Astrocyte (in vitro differentiated cells and primary cell): Measurements from ENCODE around the gene ADGRD1.
"Not testable (repeated sequence)": the region's sequence is repeated elsewhere in the genome, so short reads cannot be mapped to it uniquely, and the experiment has no call there.

Experiments used
- EZH2 ChIP-seq: IDR thresholded peaks from 2 replicates; pipeline ENCODE4 v1.6.1; 2012; ENCODE audit warnings: mild to moderate bottlenecking, low read length, inconsistent platforms; ENCODE audit not compliant: insufficient read depth
- TF ChIP-seq, protein P1 (sequence below): IDR thresholded peaks from 2 replicates; pipeline ENCODE4 v1.5.1; 2011; ENCODE audit warnings: low read depth, mild to moderate bottlenecking, inconsistent platforms, low read length, moderate library complexity; ENCODE audit not compliant: insufficient read depth

DNA sequence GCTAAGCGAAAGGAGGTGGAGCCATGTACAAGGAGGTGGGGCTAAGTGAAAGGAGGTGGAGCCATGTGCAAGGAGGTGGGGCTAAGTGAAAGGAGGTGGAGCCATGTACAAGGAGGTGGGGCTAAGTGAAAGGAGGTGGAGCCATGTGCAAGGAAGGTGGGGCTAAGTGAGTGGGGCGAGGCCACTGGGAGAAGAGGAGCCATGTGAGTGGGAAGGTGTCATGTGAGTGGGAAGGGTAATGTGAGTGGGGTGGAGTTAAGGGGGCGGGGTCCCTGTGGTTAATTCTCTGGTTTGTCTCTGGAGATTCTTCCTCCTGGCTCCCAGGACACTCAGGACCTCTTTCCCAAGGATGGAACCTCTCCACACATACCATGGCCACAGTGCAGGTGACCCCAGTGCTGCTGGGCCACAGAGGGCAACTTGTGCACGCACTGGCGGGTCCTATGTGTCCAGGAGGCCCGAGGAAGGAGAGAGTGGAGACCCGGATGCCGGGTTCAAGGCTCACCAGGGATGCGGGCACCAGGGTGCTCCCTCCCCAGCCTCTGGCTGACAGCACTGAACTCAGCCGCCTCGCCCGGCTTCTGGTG is 117.6 kb downstream of the ADGRD1 start:
- TF ChIP-seq, protein P1, sequence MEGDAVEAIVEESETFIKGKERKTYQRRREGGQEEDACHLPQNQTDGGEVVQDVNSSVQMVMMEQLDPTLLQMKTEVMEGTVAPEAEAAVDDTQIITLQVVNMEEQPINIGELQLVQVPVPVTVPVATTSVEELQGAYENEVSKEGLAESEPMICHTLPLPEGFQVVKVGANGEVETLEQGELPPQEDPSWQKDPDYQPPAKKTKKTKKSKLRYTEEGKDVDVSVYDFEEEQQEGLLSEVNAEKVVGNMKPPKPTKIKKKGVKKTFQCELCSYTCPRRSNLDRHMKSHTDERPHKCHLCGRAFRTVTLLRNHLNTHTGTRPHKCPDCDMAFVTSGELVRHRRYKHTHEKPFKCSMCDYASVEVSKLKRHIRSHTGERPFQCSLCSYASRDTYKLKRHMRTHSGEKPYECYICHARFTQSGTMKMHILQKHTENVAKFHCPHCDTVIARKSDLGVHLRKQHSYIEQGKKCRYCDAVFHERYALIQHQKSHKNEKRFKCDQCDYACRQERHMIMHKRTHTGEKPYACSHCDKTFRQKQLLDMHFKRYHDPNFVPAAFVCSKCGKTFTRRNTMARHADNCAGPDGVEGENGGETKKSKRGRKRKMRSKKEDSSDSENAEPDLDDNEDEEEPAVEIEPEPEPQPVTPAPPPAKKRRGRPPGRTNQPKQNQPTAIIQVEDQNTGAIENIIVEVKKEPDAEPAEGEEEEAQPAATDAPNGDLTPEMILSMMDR = not testable (repeated sequence)
- TF ChIP-seq EZH2 = not testable (repeated sequence)
